ENCODE data around the gene CDC42BPB.

GRCh38 chr14:103009559-103009958 is 47.8 kb downstream of the CDC42BPB start:
- TF ChIP-seq, protein P1, sequence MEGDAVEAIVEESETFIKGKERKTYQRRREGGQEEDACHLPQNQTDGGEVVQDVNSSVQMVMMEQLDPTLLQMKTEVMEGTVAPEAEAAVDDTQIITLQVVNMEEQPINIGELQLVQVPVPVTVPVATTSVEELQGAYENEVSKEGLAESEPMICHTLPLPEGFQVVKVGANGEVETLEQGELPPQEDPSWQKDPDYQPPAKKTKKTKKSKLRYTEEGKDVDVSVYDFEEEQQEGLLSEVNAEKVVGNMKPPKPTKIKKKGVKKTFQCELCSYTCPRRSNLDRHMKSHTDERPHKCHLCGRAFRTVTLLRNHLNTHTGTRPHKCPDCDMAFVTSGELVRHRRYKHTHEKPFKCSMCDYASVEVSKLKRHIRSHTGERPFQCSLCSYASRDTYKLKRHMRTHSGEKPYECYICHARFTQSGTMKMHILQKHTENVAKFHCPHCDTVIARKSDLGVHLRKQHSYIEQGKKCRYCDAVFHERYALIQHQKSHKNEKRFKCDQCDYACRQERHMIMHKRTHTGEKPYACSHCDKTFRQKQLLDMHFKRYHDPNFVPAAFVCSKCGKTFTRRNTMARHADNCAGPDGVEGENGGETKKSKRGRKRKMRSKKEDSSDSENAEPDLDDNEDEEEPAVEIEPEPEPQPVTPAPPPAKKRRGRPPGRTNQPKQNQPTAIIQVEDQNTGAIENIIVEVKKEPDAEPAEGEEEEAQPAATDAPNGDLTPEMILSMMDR (IDR thresholded peaks at IDR 0.05) = no peak
- TF ChIP-seq TEAD4 (IDR thresholded peaks at IDR 0.05; ENCODE audit: borderline replicate concordance, insufficient read depth) = no peak
- no peak for TF ChIP-seq MAX (IDR thresholded peaks at IDR 0.05; ENCODE audit: low read depth)
- no peak for TF ChIP-seq NRF1 (IDR thresholded peaks at IDR 0.05; ENCODE audit: low read depth, low read length)
- TF ChIP-seq CHD2 (IDR thresholded peaks at IDR 0.05; ENCODE audit: low read length, partially characterized antibody) = no peak
- no peak for TF ChIP-seq POLR2AphosphoS5 (IDR thresholded peaks at IDR 0.05; ENCODE audit: low read depth, low read length)
- TF ChIP-seq, protein P2, sequence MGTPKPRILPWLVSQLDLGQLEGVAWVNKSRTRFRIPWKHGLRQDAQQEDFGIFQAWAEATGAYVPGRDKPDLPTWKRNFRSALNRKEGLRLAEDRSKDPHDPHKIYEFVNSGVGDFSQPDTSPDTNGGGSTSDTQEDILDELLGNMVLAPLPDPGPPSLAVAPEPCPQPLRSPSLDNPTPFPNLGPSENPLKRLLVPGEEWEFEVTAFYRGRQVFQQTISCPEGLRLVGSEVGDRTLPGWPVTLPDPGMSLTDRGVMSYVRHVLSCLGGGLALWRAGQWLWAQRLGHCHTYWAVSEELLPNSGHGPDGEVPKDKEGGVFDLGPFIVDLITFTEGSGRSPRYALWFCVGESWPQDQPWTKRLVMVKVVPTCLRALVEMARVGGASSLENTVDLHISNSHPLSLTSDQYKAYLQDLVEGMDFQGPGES (IDR thresholded peaks at IDR 0.05; ENCODE audit: low read depth, low read length) = no peak
- TF ChIP-seq SIN3A (IDR thresholded peaks at IDR 0.05; ENCODE audit: borderline replicate concordance, low read depth, low read length) = no peak
- no peak for TF ChIP-seq TAF1 (IDR thresholded peaks at IDR 0.05; ENCODE audit: borderline replicate concordance, low read depth, low read length)
- no peak for TF ChIP-seq TCF12 (IDR thresholded peaks at IDR 0.05)
- no peak for TF ChIP-seq RFX5 (IDR thresholded peaks at IDR 0.05; ENCODE audit: low read length)
- TF ChIP-seq JUND (IDR thresholded peaks at IDR 0.05) = no peak
- TF ChIP-seq, protein P3, sequence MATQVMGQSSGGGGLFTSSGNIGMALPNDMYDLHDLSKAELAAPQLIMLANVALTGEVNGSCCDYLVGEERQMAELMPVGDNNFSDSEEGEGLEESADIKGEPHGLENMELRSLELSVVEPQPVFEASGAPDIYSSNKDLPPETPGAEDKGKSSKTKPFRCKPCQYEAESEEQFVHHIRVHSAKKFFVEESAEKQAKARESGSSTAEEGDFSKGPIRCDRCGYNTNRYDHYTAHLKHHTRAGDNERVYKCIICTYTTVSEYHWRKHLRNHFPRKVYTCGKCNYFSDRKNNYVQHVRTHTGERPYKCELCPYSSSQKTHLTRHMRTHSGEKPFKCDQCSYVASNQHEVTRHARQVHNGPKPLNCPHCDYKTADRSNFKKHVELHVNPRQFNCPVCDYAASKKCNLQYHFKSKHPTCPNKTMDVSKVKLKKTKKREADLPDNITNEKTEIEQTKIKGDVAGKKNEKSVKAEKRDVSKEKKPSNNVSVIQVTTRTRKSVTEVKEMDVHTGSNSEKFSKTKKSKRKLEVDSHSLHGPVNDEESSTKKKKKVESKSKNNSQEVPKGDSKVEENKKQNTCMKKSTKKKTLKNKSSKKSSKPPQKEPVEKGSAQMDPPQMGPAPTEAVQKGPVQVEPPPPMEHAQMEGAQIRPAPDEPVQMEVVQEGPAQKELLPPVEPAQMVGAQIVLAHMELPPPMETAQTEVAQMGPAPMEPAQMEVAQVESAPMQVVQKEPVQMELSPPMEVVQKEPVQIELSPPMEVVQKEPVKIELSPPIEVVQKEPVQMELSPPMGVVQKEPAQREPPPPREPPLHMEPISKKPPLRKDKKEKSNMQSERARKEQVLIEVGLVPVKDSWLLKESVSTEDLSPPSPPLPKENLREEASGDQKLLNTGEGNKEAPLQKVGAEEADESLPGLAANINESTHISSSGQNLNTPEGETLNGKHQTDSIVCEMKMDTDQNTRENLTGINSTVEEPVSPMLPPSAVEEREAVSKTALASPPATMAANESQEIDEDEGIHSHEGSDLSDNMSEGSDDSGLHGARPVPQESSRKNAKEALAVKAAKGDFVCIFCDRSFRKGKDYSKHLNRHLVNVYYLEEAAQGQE (IDR thresholded peaks at IDR 0.05; ENCODE audit: low read depth, low read length) = no peak
